Activated CD4-positive, CD25-positive, alpha-beta regulatory T cell treated with anti-CD3 and anti-CD28 coated beads, Interleukin-2, amount 50 U/mL, for 24 hours (primary cell): ENCODE measurements around the gene CAPG.
A peak's percentile ranks its signal among the peaks of the same experiment; 100 is the strongest.
"Not testable (repeated sequence)": the region's sequence is repeated elsewhere in the genome, so short reads cannot be mapped to it uniquely, and the experiment has no call there.

Experiments used
- ATAC-seq, 2 donors: fragments of 150-1000 bp; cut with Tn5 transposase; one replicate each; pipeline ENCODE4 v1.10.0; 2021; ENCODE audit warnings: mild to moderate bottlenecking in 1 of 2, moderate library complexity in 1 of 2

The CAPG gene, protein sequence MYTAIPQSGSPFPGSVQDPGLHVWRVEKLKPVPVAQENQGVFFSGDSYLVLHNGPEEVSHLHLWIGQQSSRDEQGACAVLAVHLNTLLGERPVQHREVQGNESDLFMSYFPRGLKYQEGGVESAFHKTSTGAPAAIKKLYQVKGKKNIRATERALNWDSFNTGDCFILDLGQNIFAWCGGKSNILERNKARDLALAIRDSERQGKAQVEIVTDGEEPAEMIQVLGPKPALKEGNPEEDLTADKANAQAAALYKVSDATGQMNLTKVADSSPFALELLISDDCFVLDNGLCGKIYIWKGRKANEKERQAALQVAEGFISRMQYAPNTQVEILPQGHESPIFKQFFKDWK

DNA sequence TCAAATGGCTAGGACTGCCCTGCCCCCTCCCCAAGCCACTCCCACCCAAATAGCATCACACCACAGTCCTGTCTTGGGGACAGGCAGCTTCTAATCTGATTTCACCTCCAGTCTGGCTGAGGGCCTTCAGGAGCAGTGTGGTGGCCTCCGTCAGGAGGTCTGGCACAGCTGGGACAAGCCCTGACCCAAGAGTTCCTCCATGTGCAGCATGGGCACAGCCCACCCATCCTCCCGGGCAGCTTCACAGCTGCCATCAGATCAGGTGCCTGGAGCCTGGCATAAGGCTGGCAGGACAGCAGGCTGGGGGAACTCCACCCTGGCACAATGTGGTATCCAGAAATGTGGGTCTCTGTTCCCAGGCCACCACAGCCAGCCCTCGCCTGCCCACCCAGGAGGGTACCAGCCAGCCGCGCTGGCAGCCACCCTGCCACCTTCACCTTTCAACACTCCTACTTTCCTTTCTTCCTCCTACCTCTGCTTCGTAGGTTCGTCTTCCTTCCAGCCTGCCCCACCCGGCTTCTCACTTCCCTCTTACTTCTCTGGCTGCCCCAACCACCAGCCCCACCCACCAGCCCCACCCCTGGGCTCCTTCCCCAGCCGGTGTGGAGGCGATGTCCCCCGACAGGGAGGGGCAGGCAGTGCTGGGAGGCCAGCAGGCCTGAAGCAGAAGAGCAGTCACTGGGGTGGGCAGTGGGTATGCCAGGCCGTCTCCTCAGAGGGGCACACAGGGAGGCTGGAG is at the start of gene CAPG:
CAPG (minus strand) TSS at position 522 of the 739 bp plus-strand sequence. CDS start 8,221 bp downstream, outside the sequence.
- peak in 1 of 2 donors; percentile 32 for ATAC-seq

DNA sequence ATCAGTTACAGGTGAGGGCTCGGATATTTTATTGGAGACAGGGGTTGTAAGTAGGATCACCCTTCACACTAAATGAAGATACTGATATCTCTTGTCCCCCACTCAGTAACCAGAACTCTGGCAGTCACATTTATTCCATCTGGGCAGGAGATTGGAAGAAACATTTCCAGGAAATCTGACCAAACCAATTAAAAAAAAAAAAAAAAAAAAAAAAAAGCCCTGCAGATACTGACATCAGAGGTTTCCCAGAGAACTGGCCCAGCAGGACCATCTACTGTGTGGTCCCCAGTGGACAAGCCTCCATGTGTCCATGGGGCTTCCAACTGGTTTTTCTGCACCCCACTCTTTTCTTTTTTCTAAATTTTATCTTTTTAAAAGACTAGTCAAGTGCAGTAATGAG is 49.6 kb upstream of the CAPG start:
- ATAC-seq: no peak

DNA sequence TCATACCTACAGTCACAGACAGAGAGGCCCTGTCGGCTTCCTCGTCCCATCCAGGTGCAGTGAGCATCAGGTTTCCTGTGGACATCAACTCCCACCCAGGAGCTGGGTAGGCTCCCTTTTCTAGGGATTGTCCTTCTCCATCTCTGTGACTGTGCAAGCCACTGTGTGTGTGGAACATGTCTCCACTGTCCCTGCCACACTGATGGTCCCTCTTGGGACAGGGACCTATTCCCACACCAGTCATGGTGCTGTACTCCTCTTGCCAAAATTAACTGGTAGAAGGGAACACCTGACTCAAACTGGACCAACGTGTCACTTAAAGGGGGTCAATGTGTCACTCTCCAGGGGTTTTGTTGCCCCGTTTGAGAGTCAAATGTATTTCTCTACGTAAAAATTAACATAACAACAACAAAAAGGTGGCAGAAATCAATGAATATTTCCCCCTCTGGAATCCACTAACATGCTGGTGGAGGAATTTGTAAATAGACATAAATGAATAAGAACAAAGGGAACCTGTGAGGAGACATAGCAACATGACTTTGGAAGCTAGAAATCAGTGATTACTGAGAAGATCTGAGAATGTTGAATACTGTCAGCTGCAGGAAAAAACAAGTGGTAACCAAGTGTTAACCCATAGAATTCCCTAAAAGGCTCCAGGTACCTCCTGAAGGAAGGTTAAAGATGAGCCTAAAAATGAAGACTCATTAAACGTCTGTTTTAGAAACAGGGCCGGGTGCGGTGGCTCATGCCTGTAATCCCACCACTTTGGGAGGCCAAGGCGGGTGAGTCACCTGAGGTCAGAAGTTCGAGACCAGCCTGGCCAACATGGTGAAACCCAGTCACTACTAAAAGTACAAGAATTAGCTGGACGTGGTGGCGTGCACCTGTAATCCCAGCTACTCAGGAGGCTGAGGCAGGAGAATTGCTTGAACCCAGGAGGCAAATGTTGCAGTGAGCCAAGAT is 48.7 kb upstream of the CAPG start:
- no peak for ATAC-seq

DNA sequence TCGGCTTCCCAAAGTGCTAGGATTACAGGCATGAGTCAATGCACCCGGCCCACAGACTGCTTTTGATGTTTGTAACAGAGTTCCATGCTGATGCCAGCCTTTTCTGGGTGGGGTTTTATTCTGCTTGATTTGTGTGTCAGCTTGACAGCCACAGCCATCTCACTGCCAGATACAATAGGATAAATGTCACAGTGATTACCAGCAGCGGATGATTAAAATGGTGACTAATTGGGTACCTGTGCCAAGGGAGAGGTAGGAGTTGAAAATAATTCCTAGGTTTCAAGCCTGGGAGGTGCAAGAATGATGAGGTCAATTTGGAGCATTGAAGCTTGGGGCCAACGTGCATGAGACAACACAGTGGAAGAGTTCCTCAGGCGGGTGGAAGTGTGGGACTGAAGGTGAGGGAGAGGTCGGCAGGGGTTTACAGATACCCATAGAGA is 47.7 kb upstream of the CAPG start:
- ATAC-seq: no peak

DNA sequence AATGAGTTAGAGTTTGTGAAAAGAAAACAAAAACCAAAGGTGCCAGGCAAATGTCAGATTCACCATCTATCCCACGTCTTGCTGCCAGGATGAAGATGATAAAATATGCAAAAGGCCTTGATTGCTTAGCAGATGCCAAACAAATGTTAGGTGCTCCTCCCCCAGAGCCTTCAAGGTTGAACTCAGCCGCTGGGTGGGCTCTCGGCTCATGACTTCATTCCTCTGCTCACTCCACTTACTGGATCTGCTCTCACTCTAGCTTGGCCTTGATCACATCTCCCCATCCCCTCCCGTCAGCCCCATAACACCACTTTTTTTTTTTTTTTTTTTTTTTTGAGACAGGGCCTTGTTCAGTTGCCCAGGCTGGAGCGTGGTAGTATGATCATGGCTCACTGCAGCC is 46.9 kb upstream of the CAPG start:
- no peak for ATAC-seq

DNA sequence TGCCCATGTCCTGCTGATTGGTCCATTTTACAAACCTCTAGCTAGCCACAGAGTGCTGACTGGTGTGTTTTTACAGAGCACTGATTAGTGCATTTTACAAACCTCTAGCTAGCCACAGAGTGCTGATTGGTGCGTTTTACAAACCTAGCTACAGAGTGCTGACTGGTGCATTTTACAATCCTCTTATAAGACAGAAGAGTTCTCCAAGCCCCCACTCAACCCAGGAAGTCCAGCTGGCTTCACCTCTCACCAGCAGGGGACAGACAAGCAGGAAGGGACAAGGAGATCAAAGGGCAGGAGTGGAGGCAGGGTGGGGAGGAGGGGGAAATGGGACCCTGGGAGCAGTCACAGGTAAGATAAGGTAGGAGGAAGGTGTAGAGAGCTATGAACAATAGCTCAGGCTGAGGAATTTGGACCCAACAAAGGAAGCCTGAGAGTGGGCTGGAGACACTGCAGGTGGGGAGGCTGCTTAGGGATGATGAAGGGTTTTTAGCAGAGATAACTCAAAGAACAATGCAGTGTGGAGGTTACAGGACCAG is 45.5 kb upstream of the CAPG start:
- ATAC-seq: no peak

DNA sequence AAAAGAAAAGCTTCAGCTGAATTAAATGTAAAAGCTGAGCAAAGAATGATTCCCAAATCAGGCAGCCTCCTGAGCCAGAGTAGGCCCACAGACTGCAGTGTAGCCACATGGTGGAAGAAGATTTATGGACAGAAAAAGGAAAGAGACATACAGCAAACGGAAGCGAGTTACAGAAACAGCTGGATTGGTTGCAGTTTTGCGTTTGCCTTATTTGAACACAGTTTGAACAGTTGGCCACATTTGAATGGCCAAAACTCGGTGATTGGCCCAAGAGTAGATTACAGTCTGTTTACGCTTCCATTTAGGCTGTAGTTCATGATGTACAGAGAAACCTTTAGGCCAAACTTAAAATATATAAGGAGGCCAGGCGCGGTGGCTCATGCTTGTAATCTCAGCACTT is 43.4 kb upstream of the CAPG start:
- no peak for ATAC-seq

DNA sequence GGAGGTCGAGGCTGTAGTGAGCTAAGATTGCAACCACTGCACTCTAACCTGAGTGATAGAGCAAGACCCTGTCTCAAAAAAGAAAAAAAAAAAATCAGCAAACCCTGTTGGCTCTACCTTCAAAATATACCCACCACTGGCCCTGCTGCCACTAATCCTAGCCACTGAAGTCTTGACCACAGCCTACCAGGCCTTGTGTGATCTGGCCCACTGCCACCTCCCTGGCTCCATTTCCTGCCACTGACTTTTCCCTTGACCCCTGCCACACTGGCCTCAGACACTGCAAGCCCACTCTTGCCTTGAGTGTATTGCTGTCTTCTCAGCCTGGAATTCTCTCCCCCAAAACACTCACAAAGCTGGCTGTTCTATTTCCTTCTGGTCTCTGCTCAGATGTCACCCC is 42.1 kb upstream of the CAPG start:
- ATAC-seq: no peak

DNA sequence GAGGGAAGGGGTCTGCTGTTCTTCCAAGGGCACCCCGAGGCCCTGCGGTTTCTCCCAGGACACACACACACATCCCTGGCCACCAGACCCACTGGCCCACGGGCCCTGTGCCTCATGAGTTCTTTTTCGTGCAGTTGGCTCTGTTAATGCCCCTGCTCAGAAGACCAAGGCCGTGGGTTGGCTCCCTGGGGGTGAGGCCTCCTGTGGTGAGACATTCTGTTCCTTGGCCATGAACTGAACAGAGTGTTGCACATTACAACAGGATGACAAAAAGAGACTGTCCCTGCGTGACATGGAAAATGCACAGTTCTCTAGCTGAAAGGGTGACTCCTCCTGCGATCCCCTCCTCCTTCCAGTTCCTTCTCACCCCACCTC is 39.0 kb upstream of the CAPG start:
- no peak for ATAC-seq

DNA sequence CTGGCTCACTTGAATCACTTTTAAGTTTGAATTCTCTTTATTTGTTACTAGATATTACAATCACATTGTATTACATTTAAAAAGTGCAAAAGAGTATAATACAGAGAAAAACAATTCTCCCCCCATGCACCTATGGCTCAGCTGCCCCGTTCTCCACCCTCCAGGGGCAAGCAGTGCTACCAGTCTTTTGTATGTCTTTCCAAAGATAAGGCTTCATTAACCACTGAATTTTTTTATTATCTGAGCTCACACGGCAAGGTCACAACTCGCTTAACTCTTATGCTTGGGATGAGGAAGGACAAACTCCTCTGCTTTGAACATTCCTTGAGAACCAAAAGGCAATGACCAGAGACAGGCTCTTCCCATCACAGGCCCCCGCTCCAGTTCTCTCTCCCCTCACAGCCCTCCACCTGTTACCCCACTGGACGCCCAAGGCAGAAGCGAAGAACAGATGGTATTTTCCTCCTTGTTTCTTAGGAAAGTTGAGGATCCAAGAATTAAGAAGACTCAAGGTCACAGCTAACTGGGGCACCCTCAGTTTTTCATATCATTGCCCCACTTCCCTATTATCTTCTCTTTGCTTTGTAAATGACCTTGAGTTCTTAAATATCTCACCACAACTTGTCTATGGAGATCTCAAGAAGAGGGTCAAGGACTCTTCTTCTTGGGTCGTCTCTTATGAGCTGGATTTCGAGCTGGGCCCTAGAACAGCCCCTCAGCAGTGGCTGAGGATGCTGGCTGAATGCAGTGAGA is 38.5 kb upstream of the CAPG start:
- ATAC-seq: no peak

DNA sequence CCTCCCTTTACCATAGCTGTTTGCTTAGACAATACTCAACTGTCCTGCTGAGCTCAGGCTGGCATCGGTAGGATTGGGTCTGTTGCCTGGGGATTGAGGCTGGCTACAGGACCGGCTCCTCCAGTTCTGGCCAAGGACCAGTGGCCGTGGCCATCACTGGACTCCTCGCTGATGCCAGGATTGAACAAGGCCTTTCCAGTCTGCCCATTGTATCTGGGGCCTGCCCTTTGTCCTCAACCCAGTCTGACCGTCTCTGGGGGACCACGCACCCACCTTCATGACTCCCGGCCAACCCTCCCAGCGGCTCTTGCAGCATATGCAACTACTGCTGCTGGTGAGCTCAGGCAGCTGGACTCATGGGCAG is 37.0 kb upstream of the CAPG start:
- no peak for ATAC-seq

DNA sequence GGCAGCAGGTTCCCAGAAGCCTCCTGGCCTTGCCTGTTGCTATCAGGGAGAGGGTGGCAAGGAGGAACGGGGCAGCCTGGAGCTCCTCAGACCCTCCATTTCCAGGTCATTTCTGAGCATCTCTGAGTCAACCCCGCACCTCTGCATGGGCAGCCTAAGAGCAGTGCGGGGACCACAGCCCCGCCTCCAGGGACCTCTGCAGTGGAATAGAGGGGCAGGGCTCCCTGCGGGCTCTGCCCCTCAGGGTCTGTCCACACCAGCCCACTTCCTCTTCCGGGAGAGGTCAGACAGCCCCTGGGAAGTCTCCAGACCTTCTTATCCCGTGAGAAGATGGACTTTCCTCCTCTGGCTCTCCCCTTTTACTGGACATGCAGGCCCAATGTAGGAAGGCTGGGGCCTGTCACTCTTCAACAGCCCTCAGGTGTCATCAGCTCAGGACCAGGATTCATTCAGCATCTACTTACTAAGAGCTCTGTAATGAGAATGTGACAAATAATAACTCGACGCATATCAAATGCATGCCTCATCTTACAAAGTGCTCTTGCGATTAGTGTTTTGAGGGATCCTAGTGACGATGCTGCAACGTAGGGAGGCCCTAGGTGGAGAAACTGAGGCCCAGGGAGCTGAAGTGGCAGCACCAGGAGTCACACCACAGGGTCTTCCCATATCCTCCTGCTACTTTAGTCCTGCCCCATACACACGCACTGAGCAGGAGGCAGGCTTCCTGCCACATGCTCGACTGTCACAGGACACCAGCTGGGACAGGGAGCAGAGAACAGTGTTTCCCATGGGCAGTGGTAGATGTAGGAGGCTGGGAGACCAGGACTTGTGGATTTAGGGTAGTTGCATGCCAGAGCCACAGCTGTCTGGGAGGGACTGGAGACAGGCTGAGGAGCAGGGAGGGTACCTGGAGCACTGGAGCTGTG is 36.4 kb upstream of the CAPG start:
- ATAC-seq: no peak

DNA sequence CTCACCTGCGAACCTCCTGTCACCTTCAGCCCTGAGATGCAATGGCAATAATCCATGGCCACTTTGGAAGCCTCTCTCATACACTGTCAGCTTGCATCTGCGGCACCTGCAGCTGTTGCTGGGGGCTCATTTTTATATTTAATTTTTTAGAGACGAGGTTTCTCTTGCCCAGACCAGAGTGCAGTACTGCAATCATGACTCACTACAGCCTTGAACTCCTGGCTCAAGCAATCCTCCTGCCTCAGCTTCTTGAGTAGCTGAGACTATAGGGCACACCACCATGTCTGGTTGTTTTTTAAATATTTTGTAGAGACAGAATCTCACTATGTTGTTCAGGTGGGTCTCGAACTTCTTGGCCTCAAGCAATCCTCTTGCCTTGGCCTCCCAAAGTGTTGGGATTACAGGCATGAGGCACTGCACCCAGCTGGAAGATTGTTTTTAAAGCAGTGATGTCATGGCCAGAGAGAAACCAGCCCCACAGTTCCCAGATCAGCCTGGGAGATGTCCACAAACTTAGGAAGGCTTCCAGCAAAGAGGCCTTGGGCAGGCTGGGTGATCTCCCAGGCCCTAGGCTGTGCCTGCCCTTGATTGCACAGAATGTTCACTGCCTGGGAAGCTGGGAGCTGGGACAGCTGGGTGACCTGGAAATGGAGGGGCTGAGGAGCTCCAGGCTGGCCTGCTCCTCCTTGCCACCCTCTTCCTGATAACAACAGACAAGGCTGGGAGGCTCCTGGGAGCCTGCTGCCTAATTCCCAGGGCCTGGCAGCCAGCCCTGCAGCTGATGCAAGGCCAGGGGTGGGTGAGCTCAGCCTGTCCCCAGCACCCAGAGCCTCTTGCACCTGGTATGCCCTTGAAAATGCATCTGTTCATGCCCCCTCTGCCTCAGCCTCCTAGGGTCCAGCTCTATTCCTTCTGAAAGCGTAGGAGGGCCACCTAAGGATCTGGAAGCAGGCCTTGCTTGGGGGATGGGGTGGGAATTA is 35.4 kb upstream of the CAPG start:
- no peak for ATAC-seq

DNA sequence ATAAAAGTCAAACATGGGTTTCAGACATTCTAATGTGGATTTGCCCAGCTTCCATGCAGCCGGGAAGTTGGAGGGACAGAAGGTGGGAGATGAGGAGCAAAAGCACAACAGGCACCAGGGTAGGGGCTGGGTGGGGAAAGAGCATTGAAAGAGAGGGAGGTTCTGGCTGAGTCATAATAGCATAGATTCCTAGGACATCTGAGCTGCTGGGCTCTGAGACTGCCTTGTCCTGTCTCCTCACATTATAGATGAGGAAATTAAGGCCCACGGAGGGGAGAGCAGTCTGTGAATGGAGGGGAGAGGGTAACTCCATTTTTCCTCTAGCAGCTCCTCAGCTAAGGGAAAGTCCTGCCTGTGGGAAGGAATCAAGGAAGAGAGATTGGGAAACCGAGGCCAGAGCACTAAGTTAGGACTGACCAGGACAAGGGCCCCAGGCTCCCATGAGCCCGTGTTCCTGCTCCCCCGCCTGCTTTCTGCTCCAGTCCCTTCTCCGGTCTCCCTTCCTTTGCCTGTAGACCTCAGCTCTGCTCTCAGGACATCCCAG is 34.5 kb upstream of the CAPG start:
- no peak for ATAC-seq

DNA sequence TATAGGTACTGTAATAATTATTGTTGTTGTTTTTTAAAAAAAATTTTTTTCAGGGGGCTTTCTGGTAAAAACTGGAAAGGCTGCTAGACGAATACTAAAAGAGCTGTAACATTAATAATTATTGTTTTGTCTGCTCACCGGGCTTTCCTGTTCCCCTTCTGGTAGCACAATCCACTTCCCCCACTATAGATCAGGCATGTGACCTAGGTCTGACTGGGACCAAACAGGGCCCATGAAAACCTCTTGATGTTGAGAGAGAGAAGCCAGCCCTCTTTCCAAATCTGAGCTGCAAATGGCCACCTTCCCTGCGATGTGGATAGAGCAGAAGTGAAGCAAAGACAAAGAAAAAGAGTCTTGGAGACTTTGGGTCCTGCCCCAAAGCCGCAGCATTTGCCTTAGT is 31.7 kb upstream of the CAPG start:
- ATAC-seq: no peak

DNA sequence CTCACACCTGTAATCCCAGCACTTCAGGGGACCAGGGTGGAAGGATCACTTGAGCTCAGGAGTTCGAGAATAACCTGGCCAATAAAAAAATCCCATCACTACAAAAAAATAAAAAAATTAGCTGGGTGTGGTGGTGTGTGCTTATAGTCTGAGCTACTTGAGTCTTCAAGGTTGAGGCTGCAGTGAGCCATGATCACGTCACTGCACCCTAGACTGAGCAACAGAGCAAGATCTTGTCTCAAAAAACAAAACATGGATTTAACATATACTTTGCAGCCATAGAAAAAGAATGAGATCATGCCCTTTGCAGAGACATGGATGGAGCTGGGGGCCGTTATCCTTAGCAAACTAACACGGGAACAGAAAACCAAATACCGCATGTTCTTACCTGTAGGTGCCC is 30.6 kb upstream of the CAPG start:
- no peak for ATAC-seq

DNA sequence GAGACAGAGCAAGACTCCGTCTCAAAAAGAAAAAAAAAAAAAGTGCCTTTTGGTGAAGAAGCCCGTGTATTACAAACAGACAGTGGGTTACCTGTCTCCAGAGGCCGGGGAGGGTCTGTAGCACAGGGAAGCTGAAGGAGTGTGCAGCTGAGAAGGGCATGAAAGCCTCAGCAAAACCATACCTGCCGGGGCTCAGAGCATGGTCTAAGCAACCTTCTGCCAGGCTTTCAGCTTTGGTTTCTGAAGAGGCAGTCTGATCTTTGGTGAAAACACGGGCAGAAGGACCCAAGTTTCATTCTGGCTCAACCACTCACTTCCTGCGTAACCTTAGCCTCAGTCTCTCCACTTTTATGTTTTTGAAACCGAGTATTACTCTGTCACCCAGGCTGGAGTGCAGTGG is 29.8 kb upstream of the CAPG start:
- peak; percentile 12 to 18 for ATAC-seq

DNA sequence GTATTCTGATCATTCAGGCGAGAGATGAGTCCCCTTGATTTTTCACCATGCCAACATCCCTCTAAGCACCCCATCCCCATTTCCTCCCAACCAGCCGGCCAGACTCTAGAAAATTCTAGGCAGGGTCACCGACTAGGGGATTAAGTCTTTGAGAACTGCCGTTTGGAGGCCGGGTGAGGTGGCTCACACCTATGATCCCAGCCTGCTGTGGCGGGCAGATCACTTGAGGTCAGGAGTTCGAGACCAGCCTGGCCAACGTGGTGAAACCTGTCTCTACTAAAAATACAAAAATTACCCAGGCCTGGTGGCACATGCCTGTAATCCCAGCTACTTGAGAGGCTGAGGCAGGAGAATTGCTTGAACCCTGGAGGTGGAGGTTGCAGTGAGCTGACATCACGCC is 29.4 kb upstream of the CAPG start:
- not testable (repeated sequence) for ATAC-seq

DNA sequence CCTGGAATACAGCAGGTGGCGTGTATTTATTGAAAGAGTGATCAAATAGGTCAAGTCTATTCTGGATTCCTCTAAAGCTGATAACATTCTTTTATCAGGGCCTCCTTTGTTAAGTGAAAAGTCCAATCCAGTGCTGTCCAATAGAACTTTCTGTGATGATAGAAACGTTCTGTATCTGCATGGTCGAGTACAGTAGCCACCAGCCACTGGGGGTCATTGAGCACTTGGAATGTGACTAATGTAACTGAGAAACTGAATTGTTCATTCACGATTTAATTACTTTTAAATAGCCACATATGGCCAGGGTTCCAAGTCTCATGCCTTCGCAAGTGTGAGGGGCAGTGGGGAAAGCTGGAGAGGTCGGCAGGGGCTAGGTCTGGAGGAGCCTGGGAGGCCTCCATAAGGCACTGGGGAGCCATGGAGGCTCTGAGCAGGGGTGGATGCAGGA is 28.9 kb upstream of the CAPG start:
- ATAC-seq: no peak
